ENCODE data around the gene KIF6. TPM values are rescaled to one million over a fixed set of nuclear protein-coding genes. Genes with fewer than 3 reads are reported as not detected.
"Not testable (repeated sequence)": the region's sequence is repeated elsewhere in the genome, so short reads cannot be mapped to it uniquely, and the experiment has no call there.

Gene KIF6
- total RNA-seq, 4 donors from 2014 or later: 0.40 to 1.3 (median 0.80) TPM

GRCh38 chr6:39518221-39518620, 207.0 kb downstream of the KIF6 start:
- TF ChIP-seq CTCF (IDR thresholded peaks at IDR 0.05) (no peak), POLR2A (IDR thresholded peaks at IDR 0.05) (no peak)
- no peak overlapping the region for H3K27ac ChIP-seq
- WGBS, 2 donors: 79 to 81% methylated on average over 2 of the region's 2 CpGs
- no peaks in the 10 kb centered on the region for H3K36me3 ChIP-seq
- DNase-seq: no peak
- no peaks in the 10 kb centered on the region for H3K27me3 ChIP-seq
- intact Hi-C loops (cut with DNase I): no loop called here
- no peaks in the 10 kb centered on the region for H3K9me3 ChIP-seq
- peaks cover 0 to 5% of the 10 kb centered on the region in 2 donors for H3K4me1 ChIP-seq
- no peak overlapping the region for H3K4me3 ChIP-seq (replicated peaks in 1 of 3)

- no peak for DNase-seq
- TF ChIP-seq POLR2A (IDR thresholded peaks at IDR 0.05) (no peak), CTCF (IDR thresholded peaks at IDR 0.05) (no peak)
- H3K27ac ChIP-seq: no peak overlapping the region
- H3K4me3 ChIP-seq (replicated peaks in 1 of 3): no peak overlapping the region
- intact Hi-C loops (cut with DNase I): no loop called here
- no peaks in the 10 kb centered on the region for H3K9me3 ChIP-seq
- H3K4me1 ChIP-seq: peaks cover 0 to 5% of the 10 kb centered on the region in 2 donors
- WGBS, 2 donors: 50 to 66% methylated on average over 1 of the region's 1 CpG
- no peaks in the 10 kb centered on the region for H3K36me3 ChIP-seq
- no peaks in the 10 kb centered on the region for H3K27me3 ChIP-seq
These were observed 207.5 kb downstream of the KIF6 start for GRCh38 chr6:39517756-39518155.

- no peaks in the 10 kb centered on the region for H3K36me3 ChIP-seq
- no peaks in the 10 kb centered on the region for H3K27me3 ChIP-seq
- peaks cover 0 to 5% of the 10 kb centered on the region in 2 donors for H3K4me1 ChIP-seq
- no peak for DNase-seq
- H3K9me3 ChIP-seq: no peaks in the 10 kb centered on the region
- intact Hi-C loops (cut with DNase I): no loop called here
- H3K4me3 ChIP-seq (replicated peaks in 1 of 3): no peak overlapping the region
- H3K27ac ChIP-seq: no peak overlapping the region
- no peak for TF ChIP-seq CTCF (IDR thresholded peaks at IDR 0.05)
- no peak for TF ChIP-seq POLR2A (IDR thresholded peaks at IDR 0.05)
These were observed 208.7 kb downstream of the KIF6 start for GRCh38 chr6:39516471-39516870.

GRCh38 chr6:39515471-39515870, 209.7 kb downstream of the KIF6 start:
- no peaks in the 10 kb centered on the region for H3K27me3 ChIP-seq
- intact Hi-C loops (cut with DNase I): no loop called here
- no peak for DNase-seq
- H3K27ac ChIP-seq: no peak overlapping the region
- no peaks in the 10 kb centered on the region for H3K9me3 ChIP-seq
- no peak overlapping the region for H3K4me3 ChIP-seq (replicated peaks in 1 of 3)
- 90 to 91% methylated on average over 4 of the region's 4 CpGs for WGBS, 2 donors
- TF ChIP-seq CTCF (IDR thresholded peaks at IDR 0.05): no peak
- no peak for TF ChIP-seq POLR2A (IDR thresholded peaks at IDR 0.05)
- H3K4me1 ChIP-seq: peaks cover 0 to 5% of the 10 kb centered on the region in 2 donors
- H3K36me3 ChIP-seq: no peaks in the 10 kb centered on the region

- Histone ChIP-seq H3K27ac (no peak overlapping the region), H3K4me3 (replicated peaks in 1 of 3) (no peak overlapping the region), H3K36me3 (no peaks in the 10 kb centered on the region), H3K4me1 (peaks cover 0 to 5% of the 10 kb centered on the region in 2 donors), H3K27me3 (no peaks in the 10 kb centered on the region), H3K9me3 (no peaks in the 10 kb centered on the region)
- intact Hi-C loops (cut with DNase I): no loop called here
- WGBS, 2 donors: 87 to 89% methylated on average over 3 of the region's 3 CpGs
- DNase-seq: no peak
- no peak for TF ChIP-seq CTCF (IDR thresholded peaks at IDR 0.05)
- no peak for TF ChIP-seq POLR2A (IDR thresholded peaks at IDR 0.05)
These were observed 210.2 kb downstream of the KIF6 start for GRCh38 chr6:39515006-39515405.

- H3K4me1 ChIP-seq; H3K4me3 ChIP-seq (replicated peaks in 1 of 3); H3K27me3 ChIP-seq; intact Hi-C loops (cut with DNase I); H3K36me3 ChIP-seq; H3K27ac ChIP-seq; DNase-seq; H3K9me3 ChIP-seq: not testable (repeated sequence)
- 94% methylated on average over 5 of the region's 5 CpGs for WGBS, 2 donors
These were observed 215.4 kb downstream of the KIF6 start for GRCh38 chr6:39509831-39510230.
